Stimulated activated CD4-positive, alpha-beta T cell treated with anti-CD3 and anti-CD28 coated beads, Interleukin-4, amount 100 ng/mL, for 48 hours (primary cell): Measurements from ENCODE around the gene CD93.

Source experiments
- DNase-seq, 2 donors: peaks; one replicate each; pipeline ENCODE4 v3.0.0-alpha.2; 2020; ENCODE audit warnings: low read depth in 2 of 2

Gene CD93

GRCh38 chr20:23034721-23035671 lies 51.1 kb downstream of the CD93 start, which contains the start of gene SSTR4:
TSS of gene SSTR4 (plus strand) at chr20:23035312. CDS start at chr20:23035484, 172 bp downstream.
- no peak for DNase-seq

DNA sequence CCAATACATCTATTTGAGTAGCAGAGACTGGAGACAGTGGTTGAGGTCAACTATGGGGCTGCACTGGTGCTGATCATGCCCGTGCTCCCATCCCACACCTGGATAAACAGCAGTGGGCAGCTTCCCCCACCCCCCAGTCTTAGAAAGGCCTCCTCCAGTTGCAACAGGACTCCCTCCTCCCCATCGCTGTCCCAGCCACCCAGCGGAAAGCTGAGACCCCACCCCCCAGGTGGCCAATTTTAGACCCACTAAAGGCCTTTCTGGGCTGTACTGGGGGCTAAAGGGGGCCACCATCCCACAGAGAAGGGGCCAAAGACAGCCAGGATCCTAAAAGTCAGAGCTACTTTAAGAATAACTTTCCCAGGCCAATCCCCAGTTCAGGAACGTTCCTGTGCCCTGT lies 52.2 kb downstream of the CD93 start:
- no peak for DNase-seq

DNA sequence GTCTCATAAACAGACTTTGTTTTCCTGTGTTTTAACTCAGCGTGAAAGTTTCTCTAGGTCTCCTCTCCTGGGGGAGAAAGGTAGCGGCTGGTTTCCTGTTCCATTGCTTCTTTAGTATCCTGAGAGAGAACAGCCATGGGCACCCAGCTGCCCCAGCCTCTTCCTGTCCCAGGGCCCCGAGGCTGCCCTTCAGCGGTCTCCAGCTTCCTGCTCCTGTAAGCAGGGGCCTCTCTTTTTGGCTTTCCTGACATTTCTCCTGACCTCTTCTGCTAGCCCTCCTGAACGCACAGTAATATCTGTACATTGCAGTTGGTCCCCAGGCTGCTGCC lies 53.4 kb downstream of the CD93 start:
- no peak for DNase-seq

DNA sequence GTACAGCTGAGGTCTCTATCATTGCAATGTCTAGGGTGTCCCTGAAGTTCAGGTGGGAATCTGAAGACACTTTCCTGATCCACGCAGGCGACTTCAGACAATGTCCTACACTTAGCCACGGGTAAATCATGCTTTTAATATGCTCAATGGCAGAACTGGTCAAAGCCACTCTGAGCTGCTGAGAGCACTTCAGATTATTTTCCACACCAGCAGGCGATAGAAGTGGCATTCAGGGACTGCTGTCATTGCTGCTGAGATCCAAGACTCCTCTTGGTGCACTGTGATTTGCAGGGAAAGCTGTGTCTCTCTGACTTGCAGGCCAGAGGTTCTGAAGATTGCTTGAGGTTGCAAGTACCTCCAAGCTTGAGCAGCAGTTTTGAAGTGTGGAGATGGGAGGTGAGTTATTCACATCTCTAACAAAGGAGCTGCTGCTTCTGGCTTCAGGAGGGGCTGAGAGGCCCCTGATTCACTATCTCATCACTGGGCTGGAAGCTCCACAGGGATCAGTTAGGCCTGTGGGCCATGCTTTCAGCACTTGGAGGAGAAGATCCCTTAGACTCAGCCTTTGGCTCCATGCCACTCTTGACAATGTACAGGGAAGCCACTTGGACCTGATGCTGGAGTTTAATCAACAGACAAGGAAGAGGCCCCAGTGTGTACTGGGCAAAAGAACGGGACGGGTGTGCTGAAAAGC lies 53.9 kb downstream of the CD93 start:
- no peak for DNase-seq

DNA sequence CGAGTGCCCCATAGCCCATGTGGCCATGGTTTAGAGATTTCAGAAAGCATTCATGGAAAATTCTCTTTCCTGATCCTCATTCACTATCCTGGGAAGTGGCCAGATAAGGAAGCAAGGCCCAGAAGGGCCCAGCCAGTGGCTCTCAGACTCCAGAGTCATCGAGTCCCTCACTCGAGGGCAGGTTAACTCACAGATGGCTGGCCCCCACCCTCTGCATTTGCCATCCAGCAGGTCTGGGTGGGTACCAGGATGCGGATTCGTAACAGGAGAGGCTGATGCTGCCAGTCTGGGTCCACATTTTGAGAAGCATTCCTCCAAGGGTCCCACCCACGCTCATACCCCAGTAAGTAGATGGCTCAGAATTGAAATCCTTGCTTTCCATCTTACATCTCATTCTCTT lies 54.8 kb downstream of the CD93 start:
- no peak for DNase-seq
